ENCODE data around the gene PSMC4. TPM values are rescaled to one million over a fixed set of nuclear protein-coding genes. Genes with fewer than 3 reads are reported as not detected.

Gene PSMC4
- total RNA-seq, 1 experiment from 2014 or later, result 520 TPM

DNA sequence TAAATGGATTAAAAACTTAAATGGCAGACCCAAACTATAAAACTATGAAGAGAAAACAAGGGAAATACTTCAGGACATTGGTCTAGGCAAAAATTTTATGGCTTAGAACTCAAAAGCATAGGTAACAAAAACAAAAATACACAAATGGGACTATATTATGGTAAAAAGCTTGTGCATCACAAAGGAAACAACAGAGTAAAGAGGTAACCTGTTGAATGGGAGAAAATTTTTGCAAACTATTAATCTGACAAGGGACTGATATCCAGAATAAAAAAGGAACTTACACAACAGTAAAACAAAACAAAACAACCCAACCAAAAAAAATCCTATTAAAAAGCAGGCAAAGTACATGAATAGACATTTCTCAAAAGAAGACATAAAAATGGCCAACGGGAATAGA, 16.6 kb downstream of the PSMC4 start:
- DNase-seq (ENCODE audit: low read depth), result no peak

DNA sequence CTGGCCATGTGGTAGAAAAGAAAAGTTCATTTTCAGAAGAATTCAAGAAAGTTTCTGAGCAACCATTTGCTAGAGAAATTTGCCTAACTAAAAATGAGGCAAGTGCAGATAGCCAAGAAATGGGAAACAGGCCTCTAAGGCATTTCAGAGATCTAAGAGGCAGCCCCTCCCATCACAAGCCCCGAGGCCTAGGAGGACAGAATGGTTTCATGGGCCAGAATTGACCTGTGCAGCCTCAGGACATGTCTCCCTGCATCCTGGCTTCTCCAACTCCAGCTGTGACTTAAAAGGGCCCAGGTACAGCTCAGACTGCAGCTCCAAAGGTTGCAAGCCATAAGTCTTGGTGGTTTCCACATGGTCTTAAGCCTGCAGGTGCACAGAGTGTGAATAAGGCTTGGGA, 22.6 kb downstream of the PSMC4 start:
- DNase-seq (ENCODE audit: low read depth), result no peak

DNA sequence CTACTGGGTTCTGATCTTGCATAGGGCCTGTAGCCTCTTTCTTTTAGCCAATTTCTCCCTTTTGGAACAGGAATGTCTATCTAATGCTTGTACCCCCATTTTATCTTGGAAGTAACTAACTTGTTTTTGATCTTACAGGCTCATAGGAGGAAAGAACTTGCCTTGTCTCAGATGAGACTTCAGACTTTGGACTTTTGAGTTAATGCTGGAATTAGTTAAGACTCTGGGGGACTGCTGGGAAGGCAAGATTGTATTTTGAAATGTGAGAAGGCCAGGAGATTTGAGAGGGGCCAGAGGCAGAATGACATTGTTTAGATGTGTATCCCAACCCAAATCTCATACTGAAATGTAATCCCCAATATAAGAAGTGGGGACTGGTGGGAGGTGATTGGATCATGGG, 23.4 kb downstream of the PSMC4 start:
- no peak for DNase-seq (ENCODE audit: low read depth)

DNA sequence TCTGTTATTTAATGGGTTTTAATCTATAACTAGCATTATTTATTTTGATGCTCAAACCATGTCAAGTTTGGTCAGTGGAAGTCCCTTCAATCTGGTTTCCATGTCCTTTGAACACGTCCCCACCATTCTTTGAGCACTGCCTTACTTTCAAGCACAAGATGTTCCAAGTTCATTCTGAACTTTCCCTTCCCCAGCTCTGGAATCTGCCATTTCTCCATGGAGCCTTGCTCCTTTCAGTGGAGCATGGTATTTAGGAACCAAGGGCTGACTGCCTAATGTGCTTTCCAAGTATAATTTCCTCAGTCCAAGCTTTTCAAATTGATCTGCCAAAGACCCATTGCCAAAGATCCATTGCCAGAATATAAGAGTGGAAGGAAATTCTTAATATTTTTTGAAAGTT, 24.8 kb downstream of the PSMC4 start:
- no peak for DNase-seq (ENCODE audit: low read depth)

DNA sequence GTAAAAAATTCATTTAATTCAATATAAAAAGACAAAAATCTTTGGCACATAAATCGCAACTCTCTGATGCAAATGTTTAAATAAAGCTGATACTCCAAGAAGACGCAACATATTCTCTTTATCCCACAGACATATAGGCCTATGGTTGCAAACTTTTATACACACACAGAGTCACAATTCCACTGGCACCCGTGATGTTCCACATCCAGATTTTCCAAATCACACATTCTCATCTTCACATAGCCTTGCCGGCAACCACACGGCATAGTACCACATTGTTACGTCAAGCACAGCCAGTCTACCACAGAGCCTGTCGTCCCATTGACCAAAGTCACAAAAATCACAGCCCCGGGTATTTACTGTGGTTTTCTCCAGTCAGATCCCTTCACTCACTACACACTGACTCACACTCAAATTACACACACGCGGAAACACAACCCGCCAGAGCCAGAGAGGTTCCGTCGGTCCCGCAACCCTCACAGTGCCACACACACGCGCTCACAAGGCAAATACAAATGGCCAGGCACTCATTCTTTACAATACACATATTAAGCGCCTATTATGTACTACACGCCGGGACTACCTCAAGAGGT, 25.3 kb downstream of the PSMC4 start:
- peak; percentile 65 for DNase-seq (ENCODE audit: low read depth)

DNA sequence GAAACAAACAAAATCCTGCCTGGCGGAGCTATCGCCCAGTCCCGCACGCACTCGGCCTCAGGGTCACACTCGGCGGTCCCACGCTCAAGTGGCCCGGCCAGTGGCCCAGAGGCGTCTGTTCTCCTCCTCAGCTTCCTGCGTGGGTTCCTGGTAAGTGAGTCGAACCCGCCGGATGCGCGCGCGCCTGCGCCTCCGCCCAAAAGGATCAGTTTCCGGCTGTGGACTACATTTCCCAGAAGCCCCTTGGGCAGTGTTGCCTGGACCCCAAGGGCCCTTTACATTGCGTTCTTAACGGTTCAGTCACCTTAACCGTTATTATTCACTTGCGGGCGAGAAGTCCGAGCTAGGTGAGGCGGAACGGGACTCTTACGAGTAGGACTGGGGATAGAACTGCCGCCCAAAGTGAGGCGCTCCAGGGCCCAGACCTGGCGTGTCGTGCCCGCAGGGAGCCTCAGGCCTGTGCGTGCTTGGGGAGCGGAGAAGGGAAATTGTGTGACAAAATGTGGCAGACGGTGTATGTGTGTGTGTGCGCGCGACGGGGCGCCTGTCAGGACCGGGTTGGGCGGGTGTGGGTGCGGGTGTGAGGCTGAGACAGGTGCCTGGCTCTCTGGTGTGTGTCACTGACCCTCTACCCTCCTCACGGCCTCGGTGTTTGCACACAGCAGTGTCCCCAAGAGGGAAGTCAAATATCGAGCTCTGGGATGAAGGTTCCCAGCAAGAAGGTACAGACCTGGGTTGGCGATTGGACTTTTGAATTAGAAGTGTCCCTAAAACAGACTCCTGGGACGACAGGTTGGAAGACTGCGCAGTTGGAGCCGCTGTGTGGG, 26.1 kb downstream of the PSMC4 start, which contains the start of gene ZNF546:
TSS of gene ZNF546 (plus strand) at position 250 of the 827 bp plus-strand sequence. CDS start 1,267 bp downstream, outside the sequence.
- peak; percentile 93 for DNase-seq (ENCODE audit: low read depth)

DNA sequence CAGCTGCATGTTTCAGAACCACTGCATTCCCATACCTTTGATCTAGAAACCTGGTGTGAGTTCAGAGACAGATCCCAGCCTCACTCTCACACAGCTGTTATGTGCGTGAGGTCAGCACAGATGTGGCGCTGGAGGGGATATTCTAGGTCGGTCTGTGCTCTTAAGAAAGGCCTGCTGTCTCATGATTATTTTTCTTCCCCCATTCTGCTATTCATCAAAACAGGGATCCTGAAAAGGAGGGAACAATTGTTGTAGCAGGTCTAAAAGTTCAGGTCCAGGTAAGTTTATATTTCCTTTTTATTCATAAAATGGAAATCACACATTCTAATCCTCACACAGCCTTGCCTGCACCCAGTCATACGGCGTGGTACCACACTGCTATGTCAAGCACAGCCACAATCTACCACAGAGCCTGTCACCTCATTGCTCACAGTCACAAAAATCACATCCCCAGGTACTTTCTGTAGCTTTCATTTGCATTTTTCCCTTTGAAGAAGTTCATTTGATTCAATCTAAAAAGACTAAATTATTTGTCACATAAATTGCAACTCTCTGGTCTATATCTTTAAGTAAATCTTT, 26.8 kb downstream of the PSMC4 start:
- no peak for DNase-seq (ENCODE audit: low read depth)

DNA sequence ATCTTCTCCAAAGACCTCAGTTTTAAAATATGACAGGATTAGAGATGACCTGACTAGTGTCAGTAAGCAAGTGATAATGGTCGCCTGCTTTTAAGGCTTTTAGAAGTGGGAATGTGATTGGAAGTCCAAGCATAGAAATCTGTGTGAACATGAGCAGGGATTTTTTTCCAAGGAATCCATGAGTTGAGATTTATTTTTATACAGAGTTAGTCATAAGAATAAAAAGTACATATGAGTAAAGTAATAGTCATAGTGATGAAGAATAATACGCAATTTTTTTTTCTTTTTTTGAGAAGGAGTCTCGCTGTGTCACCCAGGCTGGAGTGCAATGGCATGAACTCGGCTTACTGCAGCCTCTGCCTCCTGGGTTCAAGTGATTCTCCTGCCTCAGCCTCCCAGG, 27.5 kb downstream of the PSMC4 start:
- no peak for DNase-seq (ENCODE audit: low read depth)

DNA sequence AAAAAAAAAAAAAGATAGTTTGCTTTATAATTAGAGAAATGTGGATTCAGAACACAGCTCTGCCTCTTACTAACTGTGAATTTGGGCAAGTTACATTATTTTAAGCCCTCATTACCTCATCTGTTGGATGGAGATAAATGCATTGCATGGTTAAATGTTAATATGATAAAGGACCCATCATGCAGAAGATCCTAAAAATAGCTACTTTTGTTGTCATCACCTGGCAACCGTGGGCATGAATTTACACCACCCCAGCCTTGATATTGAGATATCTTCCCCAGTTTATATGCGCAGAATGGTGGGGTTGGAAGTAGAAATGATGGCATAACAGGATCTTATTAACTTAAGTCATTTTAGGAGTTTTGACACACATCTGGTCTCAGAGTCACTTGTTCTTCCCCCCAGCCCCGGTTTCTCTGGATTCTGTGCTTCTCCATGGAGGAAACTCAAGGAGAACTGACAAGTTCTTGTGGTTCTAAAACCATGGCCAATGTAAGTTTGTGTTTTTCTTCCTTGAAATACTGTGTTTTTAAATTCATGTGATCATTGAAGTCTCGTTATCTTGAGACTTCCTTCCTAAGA, 34.8 kb downstream of the PSMC4 start:
- no peak for DNase-seq (ENCODE audit: low read depth)

DNA sequence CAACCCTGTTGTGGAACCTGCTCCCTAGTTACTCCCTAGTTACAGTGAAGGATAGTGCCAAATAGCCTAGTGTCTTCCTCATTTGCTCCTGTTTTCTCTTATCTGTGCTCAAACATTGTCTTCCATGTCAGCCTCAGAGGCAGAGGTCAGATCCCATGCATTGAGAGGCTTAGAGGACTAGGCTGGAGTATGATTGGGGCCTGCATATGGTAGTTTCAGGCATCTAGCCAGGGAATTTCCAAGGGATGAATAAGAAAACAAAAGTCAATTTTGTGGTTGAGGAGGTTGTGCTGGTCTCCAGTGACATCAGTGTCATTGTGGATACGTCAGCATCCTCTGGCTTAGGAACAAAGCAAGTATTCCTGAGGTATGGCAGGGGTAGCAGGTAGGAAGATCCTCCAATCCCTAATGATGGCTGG, 35.3 kb downstream of the PSMC4 start:
- peak; percentile 90 for DNase-seq (ENCODE audit: low read depth)

DNA sequence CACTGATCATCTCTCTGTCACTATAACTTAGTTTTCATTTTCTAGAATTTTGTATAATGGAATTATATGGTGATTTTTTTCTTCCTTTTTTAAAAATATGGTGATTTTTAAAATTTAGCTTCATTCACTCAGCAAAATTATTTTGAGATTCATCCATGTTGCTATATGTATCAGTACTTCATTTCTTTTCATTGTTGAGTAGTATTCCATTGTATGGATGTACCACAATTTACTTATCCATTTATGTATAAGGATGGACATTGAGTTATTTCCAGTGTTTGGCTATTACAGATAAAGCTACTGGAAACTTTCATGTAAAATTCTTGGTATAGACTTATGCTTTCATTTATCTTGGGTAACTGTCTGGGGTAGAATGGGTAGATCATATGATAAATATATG, 38.7 kb downstream of the PSMC4 start:
- no peak for DNase-seq (ENCODE audit: low read depth)

DNA sequence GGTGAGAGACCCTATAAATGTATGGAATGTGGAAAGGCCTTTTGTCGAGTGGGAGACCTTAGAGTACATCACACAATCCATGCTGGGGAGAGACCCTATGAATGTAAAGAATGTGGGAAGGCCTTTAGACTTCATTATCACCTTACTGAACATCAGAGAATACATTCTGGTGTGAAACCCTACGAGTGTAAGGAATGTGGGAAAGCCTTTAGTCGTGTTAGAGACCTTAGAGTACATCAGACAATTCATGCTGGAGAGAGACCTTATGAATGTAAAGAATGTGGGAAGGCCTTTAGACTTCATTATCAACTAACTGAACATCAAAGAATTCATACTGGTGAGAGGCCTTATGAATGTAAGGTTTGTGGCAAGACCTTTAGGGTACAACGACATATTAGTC, 43.0 kb downstream of the PSMC4 start:
- no peak for DNase-seq (ENCODE audit: low read depth)

DNA sequence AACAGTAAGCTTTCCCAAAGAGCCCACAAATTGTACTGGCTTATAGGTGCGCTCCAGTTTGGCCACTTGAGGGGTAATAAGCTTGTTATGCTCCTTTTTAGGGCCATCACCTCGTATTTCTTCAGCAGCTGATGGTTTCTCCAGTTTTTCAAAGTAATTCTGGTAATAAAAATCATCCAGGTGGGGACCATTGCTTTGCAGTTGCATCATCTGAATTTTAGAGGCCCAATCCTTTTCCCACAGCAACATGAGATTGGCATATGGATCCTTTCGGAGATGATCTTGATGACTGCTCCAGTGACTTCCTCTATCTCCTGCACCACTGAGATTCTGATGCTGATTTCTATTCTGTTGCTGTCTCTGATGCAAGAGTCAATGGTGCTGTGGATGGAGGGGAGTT, 53.0 kb downstream of the PSMC4 start:
- no peak for DNase-seq (ENCODE audit: low read depth)

DNA sequence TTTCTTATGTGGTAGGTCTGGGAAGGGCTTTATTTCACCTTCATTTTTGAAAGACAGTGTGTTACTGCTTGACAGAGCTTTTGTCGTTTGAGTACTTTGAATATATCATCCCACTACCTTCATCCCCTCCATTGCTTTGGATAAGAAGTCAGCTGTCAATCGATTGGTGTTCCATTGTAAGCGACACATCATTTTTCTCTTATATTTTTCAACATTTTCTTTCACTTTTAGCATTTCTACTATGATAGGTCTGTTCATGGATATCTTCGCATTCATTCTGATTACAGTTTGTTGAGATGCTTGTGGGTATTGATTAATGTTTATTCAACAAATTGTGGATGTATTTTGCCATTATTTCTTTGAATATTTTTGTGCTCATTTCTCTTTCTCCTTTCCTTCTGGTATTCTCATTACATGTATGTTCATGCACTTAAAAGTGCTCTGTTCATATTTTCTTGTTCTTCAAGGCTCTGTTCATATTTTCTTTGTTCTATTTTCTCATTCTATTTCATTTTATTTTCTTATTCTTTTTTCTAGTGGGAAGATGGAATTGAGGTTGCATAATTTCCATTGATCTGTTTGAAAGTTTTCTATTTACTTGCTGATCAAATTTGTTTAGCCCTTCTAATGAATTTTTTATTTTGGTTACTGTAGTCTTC, 55.1 kb downstream of the PSMC4 start:
- DNase-seq (ENCODE audit: low read depth), result no peak

DNA sequence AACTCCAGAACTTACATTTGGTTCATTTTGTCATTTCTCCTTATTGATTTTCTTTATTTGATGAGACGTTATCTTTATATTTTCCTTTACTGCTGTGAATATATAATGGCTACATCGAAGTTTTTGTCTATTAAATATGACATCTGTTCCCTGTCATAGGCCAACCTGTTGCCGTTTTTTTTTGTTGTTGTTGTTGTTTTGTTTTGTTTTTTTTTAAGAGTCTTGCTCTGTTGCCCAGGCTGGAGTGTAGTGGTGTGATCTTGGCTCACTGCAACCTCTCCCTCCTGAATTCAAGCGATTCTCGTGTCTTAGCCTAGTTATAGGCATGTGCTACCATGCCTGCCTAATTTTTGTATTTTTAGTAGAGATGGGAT, 55.6 kb downstream of the PSMC4 start:
- DNase-seq (ENCODE audit: low read depth), result no peak

Other genes with a start within 250 kb of the PSMC4 start
- not detected in 2 replicates for gene CLC, start 233.1 kb upstream of the PSMC4 start, total RNA-seq (2014; rRNA removed; shearing (Covaris generic))
- not detected in 2 replicates for gene LEUTX, start 192.3 kb upstream of the PSMC4 start, total RNA-seq (2014; rRNA removed; shearing (Covaris generic))
- 1.3 and 1.5 TPM in 2 replicates for gene DYRK1B, start 137.0 kb upstream of the PSMC4 start, total RNA-seq (2014; rRNA removed; shearing (Covaris generic))
- gene FBL, start 124.8 kb upstream of the PSMC4 start, total RNA-seq (2014; rRNA removed; shearing (Covaris generic)), result 345 and 375 TPM in 2 replicates
- 0.92 and 1.5 TPM in 2 replicates for gene FCGBP, start 36.5 kb upstream of the PSMC4 start, total RNA-seq (2014; rRNA removed; shearing (Covaris generic))
- gene ZNF546, start 25.9 kb downstream of the PSMC4 start, total RNA-seq (2014; rRNA removed; shearing (Covaris generic)), result 0.60 and 4.8 TPM in 2 replicates
- 4.9 and 20.8 TPM in 2 replicates for gene ZNF780B, start 85.1 kb downstream of the PSMC4 start, total RNA-seq (2014; rRNA removed; shearing (Covaris generic))
- 16.1 and 18.5 TPM in 2 replicates for gene ZNF780A, start 119.8 kb downstream of the PSMC4 start, total RNA-seq (2014; rRNA removed; shearing (Covaris generic))
- gene MAP3K10, start 220.3 kb downstream of the PSMC4 start, total RNA-seq (2014; rRNA removed; shearing (Covaris generic)), result 10.0 and 10.9 TPM in 2 replicates
- gene TTC9B, start 247.2 kb downstream of the PSMC4 start, total RNA-seq (2014; rRNA removed; shearing (Covaris generic)), result not detected in 2 replicates